ENCODE data around the gene SLC25A47. TPM values are rescaled to one million over a fixed set of nuclear protein-coding genes. Genes with fewer than 3 reads are reported as not detected.

SLC25A47 gene
- total and polyA plus RNA-seq, 2 of the 4 experiments (the other 2 are of a cell fraction): not detected

DNA sequence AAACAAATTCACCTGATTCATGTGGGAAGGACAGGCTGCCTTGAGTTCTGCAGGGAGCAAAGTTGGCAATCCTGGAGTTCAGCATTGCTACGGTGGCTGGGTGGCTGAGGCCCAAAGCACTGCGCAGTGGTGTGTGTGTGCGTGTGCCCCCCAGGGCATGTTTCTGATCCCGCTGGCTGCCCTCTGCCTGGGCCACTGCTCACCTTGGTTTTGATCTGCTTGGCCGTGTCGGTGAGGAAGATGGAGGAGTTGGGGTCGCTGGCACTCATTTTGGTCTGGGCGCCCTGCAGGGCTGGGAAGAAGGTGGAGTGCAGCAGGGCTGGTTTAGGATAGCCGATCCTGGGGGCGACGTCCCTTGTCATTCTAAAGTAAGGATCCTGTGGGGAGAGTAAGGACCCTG is 19.1 kb downstream of the SLC25A47 start:
- Histone ChIP-seq H2BK20ac (ENCODE audit: low read depth, low read length) (no peak overlapping the region; the same call in 1 of the 2 replicates), H4K91ac (ENCODE audit: insufficient read depth, low read depth, low read length) (no peak overlapping the region), H2AK9ac (replicated peaks; ENCODE audit: low read depth, low read length, poor library complexity) (peak overlapping the region; percentile 73), H3K27ac (ENCODE audit: insufficient read depth, low read length) (peak overlapping the region; percentile 96), H3K9ac (ENCODE audit: low read depth, low read length) (peak overlapping the region; percentile 44; the same call in 1 of the 2 replicates), H3K9me3 (ENCODE audit: control insufficient read depth, insufficient read depth, low read length) (no peaks in the 10 kb centered on the region), H4K8ac (ENCODE audit: low read depth in 2 of 2, low read length in 2 of 2) (peak overlapping the region; percentile 34 to 57; a peak in 3 of 4 replicates), H3K27me3 (ENCODE audit: control insufficient read depth, insufficient read depth, low read length) (no peaks in the 10 kb centered on the region), H3K4me2 (ENCODE audit: low read depth, low read length) (no peak overlapping the region), H2BK120ac (ENCODE audit: low read depth, low read length) (peak overlapping the region; percentile 33; the same call in 1 of the 2 replicates), H3K4ac (ENCODE audit: low read depth, low read length) (peak overlapping the region; percentile 70), H3K14ac (replicated peaks; ENCODE audit: low read depth, low read length) (peak overlapping the region; percentile 78; the same call in 1 of the 2 replicates), H3K23ac (ENCODE audit: low read depth, low read length) (peak overlapping the region; percentile 17; the same call in 1 of the 2 replicates), H3K36me3 (ENCODE audit: control insufficient read depth, insufficient read depth, low read length) (peaks cover 60% of the 10 kb centered on the region), H4K20me1 (ENCODE audit: insufficient read depth, low read length) (peaks cover 6% of the 10 kb centered on the region), H2AFZ (replicated peaks; ENCODE audit: low read length, poor library complexity) (no peak overlapping the region), H3K79me1 (ENCODE audit: low read depth in 1 of 2, low read length in 2 of 2) (peaks cover 2 to 13% of the 10 kb centered on the region in 2 experiments; a peak in 3 of 4 replicates), H2BK15ac (ENCODE audit: low read depth, low read length) (no peak overlapping the region; the same call in 2 of the 3 replicates), H2BK5ac (ENCODE audit: low read depth, low read length, poor library complexity, severe bottlenecking) (peak overlapping the region; percentile 98), H3K56ac (ENCODE audit: extremely low read depth, insufficient read depth, low read length) (no peak overlapping the region), H3K18ac (ENCODE audit: low read depth, low read length) (peak overlapping the region; percentile 91), H3K4me1 (ENCODE audit: control insufficient read depth, insufficient read depth, low read length) (peaks cover 12% of the 10 kb centered on the region), H3K4me3 (ENCODE audit: insufficient read depth, low read depth, low read length) (no peak overlapping the region), H4K5ac (ENCODE audit: low read depth, low read length) (peak overlapping the region; percentile 56), H3K9me1 (ENCODE audit: insufficient read depth, low read length) (peaks cover 30% of the 10 kb centered on the region), H2AK5ac (ENCODE audit: low read depth, low read length) (peak overlapping the region; percentile 85)
- dilution Hi-C loops (cut with HindIII; ENCODE audit: low sequenced_read_pairs, unreplicated experiment): no loop called here
- ATAC-seq (ENCODE audit: low read depth) (no peak), DNase-seq (no peak)
- no peak for TF ChIP-seq MAFK (IDR thresholded peaks at IDR 0.05; ENCODE audit: low read depth, low read length)
- TF ChIP-seq, protein P1, sequence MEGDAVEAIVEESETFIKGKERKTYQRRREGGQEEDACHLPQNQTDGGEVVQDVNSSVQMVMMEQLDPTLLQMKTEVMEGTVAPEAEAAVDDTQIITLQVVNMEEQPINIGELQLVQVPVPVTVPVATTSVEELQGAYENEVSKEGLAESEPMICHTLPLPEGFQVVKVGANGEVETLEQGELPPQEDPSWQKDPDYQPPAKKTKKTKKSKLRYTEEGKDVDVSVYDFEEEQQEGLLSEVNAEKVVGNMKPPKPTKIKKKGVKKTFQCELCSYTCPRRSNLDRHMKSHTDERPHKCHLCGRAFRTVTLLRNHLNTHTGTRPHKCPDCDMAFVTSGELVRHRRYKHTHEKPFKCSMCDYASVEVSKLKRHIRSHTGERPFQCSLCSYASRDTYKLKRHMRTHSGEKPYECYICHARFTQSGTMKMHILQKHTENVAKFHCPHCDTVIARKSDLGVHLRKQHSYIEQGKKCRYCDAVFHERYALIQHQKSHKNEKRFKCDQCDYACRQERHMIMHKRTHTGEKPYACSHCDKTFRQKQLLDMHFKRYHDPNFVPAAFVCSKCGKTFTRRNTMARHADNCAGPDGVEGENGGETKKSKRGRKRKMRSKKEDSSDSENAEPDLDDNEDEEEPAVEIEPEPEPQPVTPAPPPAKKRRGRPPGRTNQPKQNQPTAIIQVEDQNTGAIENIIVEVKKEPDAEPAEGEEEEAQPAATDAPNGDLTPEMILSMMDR (conservative IDR thresholded peaks at IDR 0.05; ENCODE audit: low read depth, low read length): no peak
- TF ChIP-seq, protein P2, sequence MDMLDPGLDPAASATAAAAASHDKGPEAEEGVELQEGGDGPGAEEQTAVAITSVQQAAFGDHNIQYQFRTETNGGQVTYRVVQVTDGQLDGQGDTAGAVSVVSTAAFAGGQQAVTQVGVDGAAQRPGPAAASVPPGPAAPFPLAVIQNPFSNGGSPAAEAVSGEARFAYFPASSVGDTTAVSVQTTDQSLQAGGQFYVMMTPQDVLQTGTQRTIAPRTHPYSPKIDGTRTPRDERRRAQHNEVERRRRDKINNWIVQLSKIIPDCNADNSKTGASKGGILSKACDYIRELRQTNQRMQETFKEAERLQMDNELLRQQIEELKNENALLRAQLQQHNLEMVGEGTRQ (IDR thresholded peaks at IDR 0.05; ENCODE audit: low read depth, low read length): no peak
- no peak for TF ChIP-seq POLR2A (IDR thresholded peaks at IDR 0.05; ENCODE audit: low read depth, low read length)
- TF ChIP-seq NFE2L2 (IDR thresholded peaks at IDR 0.05; ENCODE audit: low read depth, low read length): no peak
- no peak for TF ChIP-seq RCOR1 (IDR thresholded peaks at IDR 0.05; ENCODE audit: insufficient replicate concordance, low read length)
- no peak for TF ChIP-seq BHLHE40 (IDR thresholded peaks at IDR 0.05; ENCODE audit: low read depth, low read length)
- no peak for TF ChIP-seq RAD21 (IDR thresholded peaks at IDR 0.05; ENCODE audit: low read length)
- no peak for TF ChIP-seq CEBPB (IDR thresholded peaks at IDR 0.05; ENCODE audit: low read depth, low read length)
- TF ChIP-seq FOS (IDR thresholded peaks at IDR 0.05; ENCODE audit: low read depth, low read length): no peak
- TF ChIP-seq RFX5 (IDR thresholded peaks at IDR 0.05; ENCODE audit: low read depth, low read length): no peak
- TF ChIP-seq SMC3 (IDR thresholded peaks at IDR 0.05; ENCODE audit: low read depth, low read length): no peak
- no peak for TF ChIP-seq CHD1 (IDR thresholded peaks at IDR 0.05; ENCODE audit: low read depth, low read length)
- TF ChIP-seq MAZ (IDR thresholded peaks at IDR 0.05; ENCODE audit: borderline replicate concordance, low read depth, low read length): no peak
- no peak for TF ChIP-seq MXI1 (IDR thresholded peaks at IDR 0.05; ENCODE audit: borderline replicate concordance, low read depth, low read length)
- TF ChIP-seq, protein P3, sequence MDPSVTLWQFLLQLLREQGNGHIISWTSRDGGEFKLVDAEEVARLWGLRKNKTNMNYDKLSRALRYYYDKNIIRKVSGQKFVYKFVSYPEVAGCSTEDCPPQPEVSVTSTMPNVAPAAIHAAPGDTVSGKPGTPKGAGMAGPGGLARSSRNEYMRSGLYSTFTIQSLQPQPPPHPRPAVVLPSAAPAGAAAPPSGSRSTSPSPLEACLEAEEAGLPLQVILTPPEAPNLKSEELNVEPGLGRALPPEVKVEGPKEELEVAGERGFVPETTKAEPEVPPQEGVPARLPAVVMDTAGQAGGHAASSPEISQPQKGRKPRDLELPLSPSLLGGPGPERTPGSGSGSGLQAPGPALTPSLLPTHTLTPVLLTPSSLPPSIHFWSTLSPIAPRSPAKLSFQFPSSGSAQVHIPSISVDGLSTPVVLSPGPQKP (IDR thresholded peaks at IDR 0.05; ENCODE audit: borderline replicate concordance, low read depth, low read length): no peak
- WGBS, 2 experiments (ENCODE audit: extremely low coverage in 2 of 2, insufficient read length in 1 of 2): 100% methylated on average over 3 of the region's 11 CpGs; no CpG with 5 or more reads in 1 of the 2 experiments
- ChIA-PET CTCF (interaction anchor here (0.7 kb wide), 1 partner anchor 30 kb away, joined by 3 read pairs; no protein-coding TSS in a partner anchor), POLR2A (ENCODE audit: unreplicated experiment) (interaction anchor here (0.7 kb wide), 1 partner anchor 29 kb away, joined by 4 read pairs; no protein-coding TSS in a partner anchor)
- intact Hi-C loops (cut with micrococcal nuclease): loop anchor here (5.0 kb wide), 1 partner anchor 35 kb away; the partner anchor contains the start of gene SLC25A29
- in situ Hi-C loops (cut with MboI; ENCODE audit: low sequenced_read_pairs): no loop called here
- BruUV-seq (replicated peaks): no TSS peak
